GM19372 (cell line): ENCODE measurements around the gene CTNNAL1.

Source experiments
- ATAC-seq: cut with Tn5 transposase; IDR thresholded peaks from one replicate; pipeline ENCODE4 v1.9.1; 2021; ENCODE audit warnings: mild to moderate bottlenecking, low read depth, moderate library complexity; ENCODE audit not compliant: unreplicated experiment

CTNNAL1 gene

GRCh38 chr9:109030426-109030825 is 17.1 kb upstream of the CTNNAL1 start:
- ATAC-seq = no peak

- ATAC-seq = no peak
These were observed 15.2 kb upstream of the CTNNAL1 start for GRCh38 chr9:109028457-109028856.

- no peak for ATAC-seq
These were observed 13.9 kb upstream of the CTNNAL1 start for GRCh38 chr9:109027176-109027575.

GRCh38 chr9:109026306-109026705 is 13.0 kb upstream of the CTNNAL1 start:
- ATAC-seq = no peak

GRCh38 chr9:109022873-109023272 is 9.6 kb upstream of the CTNNAL1 start:
- no peak for ATAC-seq

GRCh38 chr9:109020581-109021511 is 7.5 kb upstream of the CTNNAL1 start:
- ATAC-seq = no peak

- no peak for ATAC-seq
These were observed 6.8 kb upstream of the CTNNAL1 start for GRCh38 chr9:109020113-109020512.

GRCh38 chr9:109019420-109019819 is 6.1 kb upstream of the CTNNAL1 start:
- ATAC-seq = no peak

GRCh38 chr9:109017493-109017892 is 4.2 kb upstream of the CTNNAL1 start:
- peak; percentile 32 for ATAC-seq

GRCh38 chr9:109017061-109017460 is 3.8 kb upstream of the CTNNAL1 start:
- ATAC-seq = no peak

- no peak for ATAC-seq
These were observed 2.8 kb upstream of the CTNNAL1 start for GRCh38 chr9:109016132-109016531.

GRCh38 chr9:109014608-109015280 is 1.4 kb upstream of the CTNNAL1 start:
- ATAC-seq = no peak

GRCh38 chr9:109013679-109014607 is 644 bp upstream of the CTNNAL1 start:
- ATAC-seq = no peak

GRCh38 chr9:109012009-109012875 is 1.1 kb downstream of the CTNNAL1 start:
- ATAC-seq = peak; percentile 19

GRCh38 chr9:109011231-109011671 is 2.0 kb downstream of the CTNNAL1 start:
- no peak for ATAC-seq

GRCh38 chr9:109010746-109011145 is 2.6 kb downstream of the CTNNAL1 start:
- no peak for ATAC-seq

- no peak for ATAC-seq
These were observed 7.6 kb downstream of the CTNNAL1 start for GRCh38 chr9:109005678-109006077.

GRCh38 chr9:109003116-109003515 is 10.2 kb downstream of the CTNNAL1 start:
- no peak for ATAC-seq

- no peak for ATAC-seq
These were observed 11.2 kb downstream of the CTNNAL1 start for GRCh38 chr9:109002141-109002540.

- no peak for ATAC-seq
These were observed 12.0 kb downstream of the CTNNAL1 start for GRCh38 chr9:109001275-109001676.
